CMK (cell line): ENCODE data around the gene LMF1.
"Not testable (repeated sequence)": the region's sequence is repeated elsewhere in the genome, so short reads cannot be mapped to it uniquely, and the experiment has no call there.

Experiments used
- DNase-seq: peaks from one replicate; pipeline ENCODE4 v3.0.0-alpha.2; 2010; ENCODE audit warnings: low read depth

Gene LMF1

DNA sequence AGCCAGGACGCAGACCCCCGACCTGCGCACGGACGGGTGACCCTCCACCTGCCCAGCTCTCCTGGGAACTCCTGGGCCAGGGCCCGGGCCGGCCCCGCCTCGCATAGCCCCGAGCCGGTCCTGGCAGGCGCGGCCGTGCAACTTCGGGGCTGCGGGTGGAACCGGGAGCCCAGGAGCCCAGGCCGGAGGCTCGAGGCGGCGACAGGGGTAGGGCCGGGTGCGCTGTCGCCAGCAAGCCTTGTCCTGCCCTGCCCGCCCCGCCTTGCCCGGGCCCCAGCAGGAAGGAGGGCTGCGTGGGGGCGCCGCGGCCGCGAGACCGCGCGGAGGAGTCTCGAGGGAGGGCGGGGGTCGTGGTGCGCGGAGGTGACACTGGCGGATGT lies 408 bp downstream of the LMF1 start:
- DNase-seq, result no peak

DNA sequence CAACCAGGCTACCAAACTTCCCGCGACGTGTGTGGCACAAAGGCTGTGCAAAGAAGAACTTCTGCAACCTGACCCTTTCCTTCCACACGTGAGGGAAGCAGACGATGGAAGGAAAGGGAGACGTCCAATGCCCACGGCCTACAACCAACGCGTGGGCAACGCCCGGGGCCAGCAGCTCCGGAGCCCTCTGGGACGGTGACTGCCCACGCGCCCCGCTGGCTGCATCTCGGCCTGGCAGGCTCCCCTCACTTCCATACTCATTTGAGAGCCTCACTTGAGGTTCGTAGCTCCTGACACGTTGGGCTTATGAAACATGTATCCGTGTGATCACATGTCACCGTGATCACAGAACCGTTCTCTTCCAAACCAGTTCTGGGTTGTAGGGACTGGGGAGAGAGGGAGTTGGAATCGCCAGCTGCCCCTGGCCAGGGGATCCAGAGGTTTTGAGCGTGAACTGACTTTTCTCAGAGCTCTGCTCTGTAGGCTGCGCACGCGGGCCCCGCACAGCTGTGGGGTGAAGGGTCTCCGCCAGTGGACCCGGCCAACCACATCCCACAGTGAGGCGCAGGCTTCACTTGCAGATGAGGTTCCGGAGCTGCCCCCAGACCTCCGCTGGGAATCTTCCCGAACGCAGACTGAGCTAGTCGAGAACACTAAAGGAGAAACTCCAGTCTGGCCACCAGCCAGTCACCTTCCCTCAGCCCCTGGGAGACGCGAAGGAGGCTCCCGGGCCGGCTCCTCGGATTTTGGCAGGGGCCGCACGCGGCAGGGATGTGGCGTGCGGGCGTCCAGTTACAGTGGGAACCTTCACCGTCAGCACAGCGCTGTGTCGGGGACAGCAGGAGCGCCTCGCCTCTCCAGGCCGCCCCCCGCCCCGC lies 1.0 kb downstream of the LMF1 start:
- DNase-seq, result no peak

DNA sequence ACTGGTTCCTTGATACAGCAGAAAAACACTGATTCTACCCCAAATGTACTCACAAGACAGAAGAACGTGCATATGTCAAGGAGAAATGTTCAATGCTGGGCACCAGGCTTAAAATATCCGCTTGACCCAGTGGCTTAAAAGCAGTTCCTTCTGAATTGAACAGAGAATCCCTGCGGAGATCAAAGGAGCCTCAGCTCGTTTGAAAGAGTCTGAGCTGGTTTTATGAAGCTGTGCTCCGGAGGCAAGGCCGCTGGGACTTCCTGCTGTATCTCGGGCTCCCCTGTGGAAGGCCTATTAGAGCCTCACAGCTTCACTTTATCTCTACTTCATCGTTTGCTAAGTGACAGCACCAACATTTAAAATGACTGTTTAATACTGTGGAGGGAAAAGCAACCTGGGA lies 2.2 kb downstream of the LMF1 start:
- DNase-seq, result no peak

DNA sequence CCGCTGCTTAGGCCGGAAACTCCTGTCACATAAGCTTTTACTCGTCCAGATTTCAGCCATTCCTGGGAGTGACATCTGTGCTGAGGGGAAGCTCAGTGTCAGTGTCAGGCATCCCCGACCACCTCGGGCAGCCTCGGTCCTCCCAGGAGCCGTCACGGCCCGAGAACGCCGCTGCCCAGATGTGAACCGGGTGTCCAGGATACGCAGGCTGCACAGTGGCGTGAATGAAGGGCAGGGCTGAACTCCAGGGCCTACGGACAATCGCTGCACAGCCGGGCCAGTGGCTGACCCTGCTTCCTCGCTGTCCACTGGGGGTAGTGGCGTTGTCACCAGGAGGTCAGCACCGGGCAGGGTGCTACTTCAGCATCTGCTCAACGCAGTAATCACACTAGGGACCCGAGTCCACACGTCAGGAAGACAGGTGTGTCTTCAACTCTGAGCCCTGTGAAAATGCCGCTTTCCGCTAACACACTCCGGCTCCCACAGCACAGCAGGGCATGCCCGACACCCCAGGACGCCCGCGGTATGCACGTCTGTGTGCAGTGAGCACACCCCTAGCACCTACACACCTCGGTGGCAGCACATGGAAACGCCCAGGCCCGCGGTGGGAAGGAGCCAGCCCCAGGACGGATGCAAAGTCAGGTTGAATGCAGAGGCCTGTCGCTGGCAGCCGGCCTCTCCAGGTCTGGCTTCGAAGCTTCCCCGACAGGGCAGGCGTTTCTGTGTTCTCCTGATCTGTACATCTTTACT lies 3.1 kb downstream of the LMF1 start:
- DNase-seq, result no peak

DNA sequence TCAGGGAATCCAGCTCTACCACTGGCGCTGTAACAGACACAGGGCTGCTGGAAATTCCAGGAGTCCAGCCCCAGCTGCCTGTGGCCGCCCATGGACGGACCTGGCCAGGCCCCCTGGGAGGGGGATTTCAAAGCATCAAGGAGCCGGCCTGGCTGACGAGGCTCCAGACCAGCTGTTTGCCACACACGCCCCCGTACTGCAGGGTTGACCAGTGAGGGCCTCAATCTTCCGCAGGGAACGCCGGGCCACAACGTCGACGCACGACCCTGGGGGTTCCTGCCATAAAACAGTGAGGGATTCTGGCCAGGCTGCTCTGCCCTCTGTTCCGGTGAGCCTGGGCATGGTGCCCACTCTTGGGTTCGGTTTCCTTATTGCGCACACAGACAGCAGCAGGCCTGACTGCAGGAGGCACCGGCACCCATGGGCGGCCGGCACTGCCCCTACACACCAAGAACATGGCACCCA lies 3.7 kb downstream of the LMF1 start:
- DNase-seq, result no peak

DNA sequence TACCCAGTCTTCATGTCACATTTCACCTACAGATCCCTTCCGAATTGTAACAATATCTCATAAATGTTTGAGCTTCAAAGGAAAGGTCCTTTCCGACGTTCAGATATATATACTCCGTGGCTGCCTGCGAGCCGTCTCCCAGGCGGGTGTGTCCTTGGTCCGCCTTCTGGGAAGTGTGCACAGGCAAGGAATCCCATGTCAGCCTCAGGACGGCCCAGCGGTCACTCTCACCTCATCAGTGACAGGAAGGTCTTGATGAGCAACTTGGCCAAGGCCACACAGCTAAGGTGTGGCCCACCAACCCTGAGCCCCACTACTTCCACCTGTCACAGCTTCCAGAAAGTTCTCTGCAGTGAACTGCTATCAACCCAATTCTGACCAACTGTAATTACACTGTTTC lies 4.3 kb downstream of the LMF1 start:
- no peak for DNase-seq

DNA sequence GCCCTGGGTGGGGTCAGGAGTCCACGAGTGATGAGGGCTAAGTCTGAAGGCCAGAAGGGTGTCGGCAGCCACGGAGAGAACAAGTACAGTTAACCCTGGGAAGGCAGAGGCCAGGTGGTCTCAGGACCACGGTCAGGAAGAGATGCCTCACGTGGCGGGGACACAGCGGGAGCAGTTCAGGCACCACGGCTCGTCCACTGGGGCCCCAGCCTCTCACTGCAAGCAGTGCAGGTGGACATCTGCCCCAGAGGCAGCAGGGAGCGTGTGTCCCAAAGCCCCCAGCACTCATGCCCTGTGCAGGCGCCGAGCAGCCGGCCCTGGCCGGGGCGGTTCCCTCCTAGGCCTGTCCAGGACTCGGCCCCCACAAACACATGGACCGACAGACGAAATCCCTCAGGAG lies 4.7 kb downstream of the LMF1 start:
- no peak for DNase-seq

DNA sequence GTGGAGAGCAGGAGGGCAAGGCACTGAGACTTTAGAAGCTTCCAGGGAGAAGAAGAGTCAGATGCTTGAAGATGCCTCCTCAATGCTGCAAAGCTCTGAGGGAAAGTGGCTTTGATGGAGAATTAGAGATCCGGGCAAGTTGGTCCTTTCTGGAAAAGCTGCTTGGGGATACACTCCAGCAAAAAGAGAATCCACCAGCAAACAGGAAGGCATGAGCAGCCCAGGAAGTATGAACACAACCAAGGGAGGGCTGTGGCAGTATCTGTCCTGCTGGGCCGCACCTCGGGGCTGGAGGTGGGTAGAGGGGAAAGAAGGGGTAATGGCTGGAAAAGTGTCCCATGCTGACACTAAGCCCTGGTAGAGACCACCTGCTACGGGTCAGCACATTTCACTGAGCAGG lies 5.3 kb downstream of the LMF1 start:
- DNase-seq, result no peak

DNA sequence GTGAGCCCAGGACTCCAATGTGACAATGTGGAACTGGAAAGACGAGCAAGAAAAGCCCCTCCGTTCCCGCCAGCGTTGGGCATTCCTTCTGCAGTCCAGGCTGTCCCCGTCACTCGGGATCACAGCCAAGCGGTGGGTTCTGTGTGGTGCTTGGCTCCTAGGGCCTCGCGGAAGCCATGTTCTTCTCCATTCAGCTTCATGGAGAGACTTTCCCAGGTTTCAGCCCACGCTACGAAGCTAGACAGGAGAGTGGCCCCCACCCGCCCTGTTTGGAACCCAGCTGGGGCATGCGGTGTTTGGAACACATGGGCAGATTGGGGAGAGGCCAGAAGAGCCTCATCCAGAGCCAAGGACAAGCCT lies 5.8 kb downstream of the LMF1 start:
- DNase-seq, result no peak

DNA sequence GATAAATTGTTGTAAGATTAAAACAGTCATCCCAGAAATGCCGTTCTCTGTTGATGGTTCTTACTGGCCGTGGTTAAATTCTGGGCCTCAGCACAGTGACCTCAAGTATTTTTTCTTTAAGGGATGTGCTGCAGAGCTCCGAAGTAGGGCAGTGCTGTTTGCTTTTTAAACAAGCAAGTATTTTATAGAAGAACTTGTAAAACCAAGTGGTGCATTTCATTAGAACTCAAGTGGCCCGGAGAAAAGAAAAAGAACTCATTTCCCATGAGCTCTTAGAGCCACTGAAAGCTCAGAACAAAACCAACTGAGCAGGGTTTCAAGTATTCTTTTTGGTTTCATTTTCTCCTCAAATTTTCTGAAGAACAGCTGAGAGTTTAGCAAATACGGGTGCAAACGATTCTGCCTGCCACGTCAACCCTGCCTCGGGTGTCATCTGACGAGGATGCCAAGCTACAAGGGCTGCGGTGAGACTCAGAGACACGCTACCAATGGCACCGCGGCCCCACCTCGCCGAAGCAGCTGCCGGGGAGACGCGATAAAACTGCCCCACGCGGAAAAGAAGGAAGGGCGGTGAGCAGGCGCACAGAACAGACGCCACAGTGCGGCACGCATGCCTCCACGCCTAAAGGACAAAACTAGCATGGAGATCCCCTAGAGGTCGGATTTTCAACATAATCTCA lies 6.3 kb downstream of the LMF1 start:
- no peak for DNase-seq

DNA sequence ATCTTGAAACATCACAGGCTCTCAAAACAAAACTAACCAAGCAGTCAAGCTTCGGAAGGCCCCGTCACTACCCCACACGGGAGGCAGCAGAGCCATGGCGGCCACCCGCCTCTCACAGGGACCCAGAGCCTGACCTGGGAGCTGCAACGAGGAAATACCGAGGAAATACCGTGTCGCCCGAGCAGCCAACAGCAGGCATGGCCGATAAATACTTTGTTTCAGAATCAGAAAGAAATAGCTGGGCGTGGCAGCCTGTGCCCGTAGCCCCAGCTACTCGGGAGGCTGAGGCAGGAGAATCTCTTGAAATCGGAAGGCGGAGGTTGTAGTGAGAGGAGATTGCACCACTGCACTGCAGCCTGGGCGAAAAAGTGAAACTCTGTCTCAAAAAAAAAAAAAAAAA lies 6.9 kb downstream of the LMF1 start:
- DNase-seq, result no peak

DNA sequence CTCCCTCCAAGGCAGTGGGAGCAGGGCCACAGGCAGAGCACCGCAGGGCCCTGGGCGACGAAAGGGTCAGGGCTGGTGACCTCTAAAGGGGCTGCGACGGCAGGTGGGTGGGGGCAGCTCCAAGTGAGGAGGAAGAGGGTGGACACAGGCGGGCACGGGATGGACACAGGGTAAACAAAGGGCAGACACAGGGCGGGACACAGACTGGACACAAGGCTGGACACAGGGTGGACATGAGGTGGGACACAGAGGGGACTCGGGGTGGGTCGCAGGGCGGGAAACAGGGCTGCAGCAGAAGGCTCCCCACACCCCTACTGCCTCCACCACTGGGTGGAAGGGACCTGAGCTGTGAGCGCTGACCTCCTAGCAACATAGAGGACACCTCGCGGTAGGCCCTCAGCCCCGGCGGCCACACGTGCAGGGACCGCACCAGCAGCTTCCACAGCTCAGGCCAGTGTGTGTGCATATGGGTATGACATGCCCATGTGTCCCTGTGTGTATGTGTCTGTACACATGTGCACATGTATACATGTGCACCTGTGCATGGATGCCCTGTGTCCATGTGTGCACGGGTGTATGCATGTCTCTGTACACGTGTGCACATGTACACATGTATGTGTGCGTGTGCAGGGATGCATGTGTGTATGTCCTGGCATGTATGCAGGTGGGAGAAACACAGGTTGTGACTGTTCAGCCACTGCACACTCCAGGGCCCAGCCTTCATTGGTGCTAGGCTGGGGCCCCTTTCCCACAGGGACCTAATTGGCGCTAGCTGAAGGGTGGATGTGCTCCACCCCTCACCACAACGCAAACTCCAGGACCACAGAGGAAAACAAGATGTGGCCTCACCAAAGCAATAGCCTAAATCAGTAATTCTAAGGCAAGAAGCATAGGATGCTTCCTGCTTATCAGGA lies 7.6 kb downstream of the LMF1 start:
- no peak for DNase-seq

DNA sequence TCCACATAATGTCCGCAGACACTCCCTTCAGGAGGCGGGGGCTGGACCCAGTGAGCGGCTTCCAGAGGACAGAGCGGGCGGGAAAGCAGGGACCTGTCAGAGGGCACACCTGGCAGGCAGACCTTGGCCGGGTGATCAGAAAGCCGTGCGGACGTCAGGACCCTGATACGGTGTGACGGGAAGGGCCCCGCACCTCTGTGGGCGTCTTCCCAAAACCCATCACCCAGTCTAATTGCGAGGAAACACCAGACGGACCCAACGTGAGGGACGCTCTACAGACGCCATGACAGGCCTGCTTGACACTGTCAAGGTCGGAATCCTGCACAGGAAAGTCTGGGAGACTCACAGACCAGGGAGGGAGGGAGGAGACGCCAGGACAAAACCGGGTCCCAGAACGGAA lies 8.4 kb downstream of the LMF1 start:
- DNase-seq, result no peak

DNA sequence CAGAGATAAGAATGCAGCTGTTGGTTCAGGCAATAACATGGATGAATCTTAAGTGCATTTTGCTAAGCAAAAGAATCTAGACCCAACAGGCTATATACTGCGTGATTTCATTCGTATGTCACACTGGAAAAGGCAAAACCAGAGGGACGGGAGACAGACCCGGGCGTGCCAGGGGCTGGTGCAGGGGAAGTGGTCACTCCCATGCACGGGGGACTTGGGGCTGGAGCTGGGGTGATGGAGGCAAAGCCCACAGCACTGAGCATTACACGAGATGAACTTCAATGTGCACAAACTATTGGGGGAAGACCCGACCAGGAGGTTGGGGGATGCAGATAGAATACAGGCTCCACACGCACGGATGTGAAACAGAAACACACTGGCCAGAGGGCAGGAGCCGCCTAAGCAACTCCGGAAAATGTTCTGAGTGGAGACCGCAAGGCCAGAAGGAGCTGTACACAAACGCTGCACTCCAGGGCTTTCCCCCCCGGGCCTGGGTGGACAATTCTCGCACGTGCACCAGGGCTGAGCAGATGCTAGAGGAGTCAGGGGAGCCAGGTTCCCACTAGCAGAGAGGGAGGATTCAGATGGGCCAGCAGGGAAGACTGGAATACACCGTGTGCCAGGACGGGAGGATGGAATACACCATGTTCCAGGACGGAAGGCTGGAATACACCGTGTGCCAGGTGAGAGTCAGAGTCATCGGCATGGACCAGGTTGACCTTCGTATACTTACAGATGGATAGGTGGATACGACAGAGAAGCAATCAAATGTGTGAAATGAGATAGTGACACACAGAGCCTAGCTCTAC lies 11.3 kb downstream of the LMF1 start:
- no peak for DNase-seq

DNA sequence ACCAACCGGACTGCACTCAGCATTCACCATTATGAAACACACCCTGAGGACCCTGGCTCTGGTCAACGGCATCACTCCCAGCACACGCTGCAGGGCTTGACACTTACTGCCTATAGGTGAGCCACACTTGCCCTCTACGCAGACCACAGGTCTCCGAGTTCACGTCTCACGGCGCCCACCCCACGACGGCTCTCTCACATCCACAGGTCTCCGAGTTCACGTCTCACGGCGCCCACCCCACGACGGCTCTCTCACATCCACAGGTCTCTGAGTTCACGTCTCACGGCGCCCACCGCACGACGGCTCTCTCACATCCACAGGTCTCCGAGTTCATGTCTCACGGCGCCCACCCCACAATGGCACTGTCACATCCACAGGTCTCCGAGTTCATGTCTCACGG lies 15.0 kb downstream of the LMF1 start:
- DNase-seq, result not testable (repeated sequence)

DNA sequence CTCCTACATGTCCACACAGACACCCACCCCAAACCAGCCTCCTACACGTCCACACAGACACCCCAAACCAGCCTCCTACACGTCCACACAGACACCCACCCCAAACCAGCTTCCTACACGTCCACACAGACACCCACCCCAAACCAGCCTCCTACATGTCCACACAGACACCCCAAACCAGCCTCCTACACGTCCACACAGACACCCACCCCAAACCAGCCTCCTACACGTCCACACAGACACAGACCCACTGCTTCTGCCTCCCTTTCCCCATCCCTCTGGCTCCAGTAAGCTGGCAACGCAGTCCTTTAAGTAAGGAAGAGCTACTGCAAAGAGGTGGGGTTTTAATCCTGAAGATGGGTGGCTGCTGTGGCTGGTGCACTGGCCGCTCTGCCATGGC lies 17.0 kb downstream of the LMF1 start:
- not testable (repeated sequence) for DNase-seq

DNA sequence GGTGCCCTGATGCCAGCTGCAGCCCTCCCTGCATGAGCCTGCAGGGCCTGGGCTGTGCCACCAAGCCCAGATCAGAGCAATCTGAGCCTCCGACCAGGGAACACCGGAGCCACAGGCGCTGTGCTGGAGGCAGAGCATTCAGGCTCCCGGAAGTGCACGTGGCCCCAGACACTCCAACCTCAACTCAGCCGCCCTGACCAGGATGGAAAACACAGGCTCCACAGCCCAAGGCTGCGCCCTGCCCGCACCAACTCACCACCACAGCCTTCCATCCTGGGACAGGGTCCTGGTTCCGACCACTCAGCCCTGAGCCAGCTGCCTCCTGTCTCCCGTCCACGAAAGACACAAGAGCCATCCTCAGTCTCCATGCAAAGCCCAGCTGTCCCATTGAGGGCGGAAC lies 18.5 kb downstream of the LMF1 start:
- DNase-seq, result no peak

DNA sequence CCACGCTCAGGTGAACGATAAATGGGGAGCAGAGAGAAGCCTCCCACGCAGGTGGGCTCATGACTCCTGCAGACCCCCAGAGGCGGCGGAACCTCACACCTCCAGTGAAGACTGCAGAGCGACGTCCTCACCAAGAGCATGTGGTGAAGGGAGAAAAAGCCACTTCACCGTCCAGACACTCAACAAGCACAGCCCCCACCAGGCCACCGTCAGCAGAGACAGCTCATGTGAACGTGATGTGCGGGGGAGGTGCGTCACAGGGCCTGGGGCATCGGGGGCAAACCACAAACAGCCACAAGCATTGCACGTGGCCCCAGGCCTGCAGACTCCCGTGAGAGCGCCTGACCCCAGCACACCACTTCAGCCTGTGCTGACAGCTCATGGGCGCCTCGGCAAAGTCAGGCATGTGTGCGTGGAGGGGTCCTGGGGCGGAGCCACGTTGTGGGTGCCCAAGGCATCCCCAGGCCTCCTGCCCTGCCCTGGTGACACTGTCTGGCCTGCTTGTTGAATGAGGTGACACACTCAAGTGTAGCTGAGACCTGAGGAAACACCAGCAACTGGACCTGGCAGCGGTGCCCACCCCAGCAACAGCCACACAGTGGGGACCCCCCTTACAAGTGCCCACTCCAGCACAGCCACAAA lies 19.0 kb downstream of the LMF1 start:
- DNase-seq, result peak; percentile 64

DNA sequence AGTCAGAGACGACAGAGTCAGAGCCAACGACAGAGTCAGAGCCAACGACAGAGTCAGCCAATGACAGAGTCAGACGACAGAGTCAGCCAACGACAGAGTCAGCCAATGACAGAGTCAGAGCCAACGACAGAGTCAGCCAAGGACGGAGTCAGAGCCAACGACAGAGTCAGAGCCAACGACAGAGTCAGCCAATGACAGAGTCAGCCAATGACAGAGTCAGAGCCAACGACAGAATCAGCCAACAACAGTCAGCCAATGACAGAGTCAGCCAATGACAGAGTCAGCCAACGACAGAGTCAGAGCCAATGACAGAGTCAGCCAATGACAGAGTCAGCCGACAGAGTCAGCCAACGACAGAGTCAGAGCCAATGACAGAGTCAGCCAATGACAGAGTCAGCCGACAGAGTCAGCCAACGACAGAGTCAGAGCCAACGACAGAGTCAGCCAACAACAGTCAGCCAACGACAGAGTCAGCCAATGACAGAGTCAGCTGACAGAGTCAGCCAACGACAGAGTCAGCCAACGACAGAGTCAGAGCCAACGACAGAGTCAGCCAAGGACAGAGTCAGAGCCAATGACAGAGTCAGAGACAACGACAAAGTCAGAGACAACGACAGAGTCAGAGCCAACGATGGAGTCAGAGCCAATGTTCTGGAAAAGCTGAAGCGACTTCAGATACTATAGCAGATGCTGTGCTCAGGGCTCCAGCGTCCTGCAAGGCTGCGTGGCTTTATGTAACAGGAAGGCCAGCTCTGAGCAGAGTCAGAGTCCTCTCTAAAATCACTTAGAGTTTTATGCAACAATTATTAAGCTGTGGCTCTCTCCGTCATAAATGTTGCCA lies 19.8 kb downstream of the LMF1 start:
- DNase-seq, result not testable (repeated sequence)

DNA sequence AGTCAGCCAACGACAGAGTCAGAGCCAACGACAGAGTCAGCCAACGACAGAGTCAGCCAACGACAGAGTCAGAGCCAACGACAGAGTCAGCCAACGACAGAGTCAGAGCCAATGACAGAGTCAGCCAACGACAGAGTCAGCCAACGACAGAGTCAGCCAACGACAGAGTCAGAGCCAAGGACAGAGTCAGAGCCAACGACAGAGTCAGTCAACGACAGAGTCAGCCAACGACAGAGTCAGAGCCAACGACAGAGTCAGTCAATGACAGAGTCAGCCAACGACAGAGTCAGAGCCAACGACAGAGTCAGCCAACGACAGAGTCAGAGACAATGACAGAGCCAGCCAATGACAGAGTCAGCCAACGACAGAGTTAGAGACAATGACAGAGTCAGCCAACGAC lies 22.0 kb downstream of the LMF1 start:
- DNase-seq, result not testable (repeated sequence)
